Stomach (tissue), 9 donors: ENCODE results near the gene SLC35B2. TPM values are rescaled to one million over a fixed set of nuclear protein-coding genes. Genes with fewer than 3 reads are reported as not detected.
A peak's percentile ranks its signal among the peaks of the same experiment; 100 is the strongest.

ENCODE experiments used
- DNase-seq, 2 donors: peaks; one replicate each; pipeline versions ENCODE4 v3.0.0 to v3.0.0-alpha.2; 2013 to 2019
- H3K27ac ChIP-seq, 5 donors: fragments of 200-600 bp in 4 of 5; sonication (generic) in 4 of 5; one replicate each; pipeline ENCODE4 v1.5.1; 2013 to 2019; ENCODE audit warnings: mild to moderate bottlenecking in 1 of 5, moderate library complexity in 1 of 5
- H3K27me3 ChIP-seq, 3 donors: fragments of 200-600 bp; sonication (generic); one replicate each; pipeline ENCODE4 v1.5.1; 2017 to 2019; ENCODE audit warnings: mixed run types in 1 of 3
- H3K36me3 ChIP-seq, 4 donors: fragments of 200-600 bp; sonication (generic); 1 replicate in 3 of 4; 2 replicates in 1 of 4; pipeline ENCODE4 v1.5.1; 2016 to 2019
- H3K4me1 ChIP-seq, 4 donors: fragments of 200-600 bp; sonication (generic); one replicate each; pipeline ENCODE4 v1.5.1; 2016 to 2019
- H3K4me3 ChIP-seq, 4 donors: fragments of 200-600 bp; sonication (generic) in 3 of 4; one replicate each; pipeline ENCODE4 v1.5.1; 2016 to 2019; ENCODE audit warnings: mild to moderate bottlenecking in 1 of 4
- H3K9me3 ChIP-seq, 4 donors: fragments of 200-600 bp; sonication (generic); one replicate each; pipeline ENCODE4 v1.5.1; 2016 to 2019
- EP300 ChIP-seq: sonication (generic); formaldehyde crosslinking; IDR thresholded peaks from one replicate; pipeline ENCODE4 v1.6.1; 2017; ENCODE audit warnings: antibody characterized with exemption
- POLR2A ChIP-seq, 4 donors: fragments of 450-650 bp; IDR thresholded peaks; one replicate each; pipeline ENCODE4 v1.6.1; 2016; ENCODE audit warnings: antibody characterized with exemption in 4 of 4, control low read depth in 2 of 4, mild to moderate bottlenecking in 1 of 4, moderate library complexity in 1 of 4
- POLR2AphosphoS5 ChIP-seq, 3 donors: sonication (generic); formaldehyde crosslinking; IDR thresholded peaks; one replicate each; pipeline ENCODE4 v1.6.1; 2016; ENCODE audit warnings: antibody characterized with exemption in 3 of 3
- WGBS, 5 donors: extraction: QIAGEN DNeasy Blood & Tissue Kit in 3 of 5; methylation state at CpG; one replicate each; pipeline versions ENCODE4 v1.1.5 to v1.1.7; 2013 to 2018; 5-methylcytosine and 5-hydroxymethylcytosine counted together
- intact Hi-C: fragments of 100-400 bp; cut with DNase I; formaldehyde crosslinking; loops from one replicate; pipeline ENCODE4 v1.15.1; 2023; ENCODE audit warnings: low total_unique reads
- polyA plus RNA-seq, 3 donors: library from polyadenylated mRNA; stranded (reverse); fragments of 200-250 nt; gene quantifications; one replicate each; pipeline ENCODE4 v1.2.3, GENCODE V29; 2013
- total RNA-seq, 5 donors: library from RNA; depleted of rRNA; stranded (reverse); fragments of >200 nt; gene quantifications; one replicate each; pipeline versions ENCODE4 v1.1.0 to v1.2.3, GENCODE V29; 2014 to 2016
- TF ChIP-seq, protein P1 (sequence below), 7 experiments: fragments of 450-650 bp in 4 of 7; fragments of 200-600 bp in 3 of 7; sonication (generic) in 3 of 7; IDR thresholded peaks; one replicate each; pipeline ENCODE4 v1.5.1; 2016 to 2019; ENCODE audit warnings: antibody characterized with exemption in 7 of 7, control low read depth in 2 of 7, mild to moderate bottlenecking in 1 of 7
- donor health status: healthy with polysubstance abuse.
- donor health status: Bipolar disorder and iron deficiency.
- donor health status: healthy.

The SLC35B2 gene
- total and polyA plus RNA-seq, 8 donors, result 1.4 to 60.1 (median 16.9) TPM

DNA sequence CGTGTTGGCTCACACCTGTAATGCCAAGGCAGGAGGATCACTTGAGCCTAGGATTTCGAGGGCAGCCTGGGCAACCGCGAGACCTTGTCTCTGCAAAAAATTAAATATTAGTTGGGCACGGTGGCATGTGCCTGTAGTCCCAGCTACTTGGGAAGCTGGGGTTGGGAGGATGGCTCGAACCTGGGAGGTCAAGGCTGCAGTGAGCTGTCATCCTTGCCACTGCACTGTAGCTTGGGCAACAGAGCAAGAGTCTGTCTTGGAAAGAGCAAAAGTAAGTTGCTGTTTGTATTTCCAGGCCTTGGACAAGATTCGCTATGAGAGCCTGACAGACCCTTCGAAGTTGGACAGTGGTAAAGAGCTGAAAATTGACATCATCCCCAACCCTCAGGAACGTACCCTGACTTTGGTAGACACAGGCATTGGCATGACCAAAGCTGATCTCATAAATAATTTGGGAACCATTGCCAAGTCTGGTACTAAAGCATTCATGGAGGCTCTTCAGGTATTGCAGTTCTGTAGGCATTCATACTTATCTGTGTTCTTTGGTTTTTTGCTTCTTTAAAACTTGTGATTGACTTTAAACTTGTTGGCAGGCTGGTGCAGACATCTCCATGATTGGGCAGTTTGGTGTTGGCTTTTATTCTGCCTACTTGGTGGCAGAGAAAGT, 8.1 kb downstream of the SLC35B2 start:
- H3K36me3 ChIP-seq, result peaks cover 54 to 58% (median 57%) of the 10 kb centered on the region in 4 donors
- WGBS, 5 donors, result 48 to 58% (median 52%) methylated on average over 9 of the region's 9 CpGs
- no peaks in the 10 kb centered on the region for H3K9me3 ChIP-seq
- H3K27me3 ChIP-seq, result no peaks in the 10 kb centered on the region
- intact Hi-C loops, result no loop called here
- DNase-seq, result no peak
- no peak for TF ChIP-seq POLR2A (IDR thresholded peaks at IDR 0.05)
- no peak for TF ChIP-seq POLR2AphosphoS5 (IDR thresholded peaks at IDR 0.05)
- TF ChIP-seq, protein P1, sequence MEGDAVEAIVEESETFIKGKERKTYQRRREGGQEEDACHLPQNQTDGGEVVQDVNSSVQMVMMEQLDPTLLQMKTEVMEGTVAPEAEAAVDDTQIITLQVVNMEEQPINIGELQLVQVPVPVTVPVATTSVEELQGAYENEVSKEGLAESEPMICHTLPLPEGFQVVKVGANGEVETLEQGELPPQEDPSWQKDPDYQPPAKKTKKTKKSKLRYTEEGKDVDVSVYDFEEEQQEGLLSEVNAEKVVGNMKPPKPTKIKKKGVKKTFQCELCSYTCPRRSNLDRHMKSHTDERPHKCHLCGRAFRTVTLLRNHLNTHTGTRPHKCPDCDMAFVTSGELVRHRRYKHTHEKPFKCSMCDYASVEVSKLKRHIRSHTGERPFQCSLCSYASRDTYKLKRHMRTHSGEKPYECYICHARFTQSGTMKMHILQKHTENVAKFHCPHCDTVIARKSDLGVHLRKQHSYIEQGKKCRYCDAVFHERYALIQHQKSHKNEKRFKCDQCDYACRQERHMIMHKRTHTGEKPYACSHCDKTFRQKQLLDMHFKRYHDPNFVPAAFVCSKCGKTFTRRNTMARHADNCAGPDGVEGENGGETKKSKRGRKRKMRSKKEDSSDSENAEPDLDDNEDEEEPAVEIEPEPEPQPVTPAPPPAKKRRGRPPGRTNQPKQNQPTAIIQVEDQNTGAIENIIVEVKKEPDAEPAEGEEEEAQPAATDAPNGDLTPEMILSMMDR (IDR thresholded peaks at IDR 0.05), result no peak
- no peak for TF ChIP-seq EP300
- H3K27ac ChIP-seq, result peak overlapping the region; percentile 2 to 99 (median 97)
- H3K4me1 ChIP-seq, result peaks cover 38 to 73% (median 59%) of the 10 kb centered on the region in 4 donors
- peak overlapping the region in 3 of 4 donors; percentile 70 to 99 (median 93) for H3K4me3 ChIP-seq

DNA sequence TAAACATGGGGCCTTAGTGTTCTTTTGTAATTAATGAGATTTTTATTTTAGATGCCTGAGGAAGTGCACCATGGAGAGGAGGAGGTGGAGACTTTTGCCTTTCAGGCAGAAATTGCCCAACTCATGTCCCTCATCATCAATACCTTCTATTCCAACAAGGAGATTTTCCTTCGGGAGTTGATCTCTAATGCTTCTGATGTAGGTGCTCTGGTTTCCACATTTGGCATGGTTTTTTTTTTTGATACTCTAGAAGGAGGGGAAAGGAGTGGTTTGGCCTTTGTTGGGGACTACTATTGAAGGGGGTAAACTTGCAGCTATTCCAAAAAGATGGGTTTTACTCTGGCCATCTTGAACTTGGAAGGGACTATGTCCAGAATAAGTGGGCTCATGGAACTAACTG, 8.7 kb downstream of the SLC35B2 start:
- Histone ChIP-seq H3K27me3 (no peaks in the 10 kb centered on the region), H3K36me3 (peaks cover 48 to 52% (median 51%) of the 10 kb centered on the region in 4 donors), H3K27ac (peak overlapping the region in 4 of 5 donors; percentile 94 to 99 (median 98)), H3K4me1 (peaks cover 33 to 67% (median 56%) of the 10 kb centered on the region in 4 donors), H3K4me3 (peak overlapping the region; percentile 70 to 99 (median 92)), H3K9me3 (no peaks in the 10 kb centered on the region)
- intact Hi-C loops, result no loop called here
- DNase-seq, result no peak
- WGBS, 5 donors, result 9 to 20% (median 16%) methylated on average over 1 of the region's 1 CpG
- TF ChIP-seq POLR2AphosphoS5 (IDR thresholded peaks at IDR 0.05), result no peak
- no peak for TF ChIP-seq POLR2A (IDR thresholded peaks at IDR 0.05)
- TF ChIP-seq EP300, result no peak
- TF ChIP-seq, protein P1 (IDR thresholded peaks at IDR 0.05), result no peak

DNA sequence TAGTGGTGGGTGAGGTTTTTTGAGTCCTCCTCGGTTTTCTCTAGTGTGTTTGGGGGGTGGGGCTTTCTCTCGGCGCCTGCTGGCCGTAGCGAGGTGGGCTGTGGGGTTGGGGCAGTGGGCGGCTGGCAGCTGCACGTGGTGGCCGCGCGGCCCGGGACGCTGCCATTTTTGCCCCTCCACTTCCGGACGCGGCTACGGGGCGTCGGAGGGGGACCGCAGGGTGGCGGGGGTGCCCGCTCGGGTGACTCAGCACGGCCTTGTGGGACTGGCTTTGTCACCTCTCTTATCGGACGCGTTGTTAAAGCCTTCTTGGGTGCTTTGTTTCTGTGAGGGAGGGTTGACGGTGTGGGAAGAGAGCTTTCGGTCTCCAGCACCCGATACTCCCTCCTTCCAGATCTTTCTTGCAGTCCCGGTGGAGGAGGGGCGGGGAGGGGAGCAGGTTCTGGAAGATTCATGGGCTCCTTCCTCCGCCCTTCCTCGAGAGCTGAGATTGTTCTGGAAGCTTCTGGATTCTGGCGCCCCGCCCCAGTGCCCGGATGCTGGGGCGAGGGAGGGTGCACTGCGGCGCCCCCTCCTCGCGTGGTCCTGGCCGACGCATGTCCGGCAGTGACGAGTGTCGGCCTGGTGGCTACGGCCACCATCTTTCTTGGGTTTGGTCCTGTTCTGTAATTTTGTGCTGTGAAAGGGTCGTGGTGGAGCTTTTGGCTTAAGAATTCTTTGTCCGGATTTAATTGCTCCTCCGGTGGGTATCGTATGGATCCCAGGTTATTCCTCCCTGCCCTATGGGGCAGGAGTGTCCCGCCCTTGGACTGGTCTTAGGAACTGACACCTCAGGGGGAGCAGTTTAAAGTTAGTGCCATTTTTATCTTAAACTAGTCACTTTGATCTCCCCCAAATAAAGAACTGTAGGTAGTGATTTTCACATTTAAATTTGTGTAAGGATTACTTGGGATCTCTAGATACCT, 9.7 kb downstream of the SLC35B2 start:
- H3K4me3 ChIP-seq, result peak overlapping the region; percentile 70 to 99 (median 92)
- peaks cover 32 to 57% (median 48%) of the 10 kb centered on the region in 4 donors for H3K4me1 ChIP-seq
- H3K9me3 ChIP-seq, result no peaks in the 10 kb centered on the region
- 0 to 1% (median 0%) methylated on average over 37 to 52 of the region's 52 CpGs for WGBS, 5 donors
- no peaks in the 10 kb centered on the region for H3K27me3 ChIP-seq
- peak overlapping the region; percentile 94 to 99 (median 98) for H3K27ac ChIP-seq
- intact Hi-C loops, result no loop called here
- DNase-seq, result peak; percentile 80 to 91
- peaks cover 38 to 42% (median 41%) of the 10 kb centered on the region in 4 donors for H3K36me3 ChIP-seq
- TF ChIP-seq, protein P1 (IDR thresholded peaks at IDR 0.05), result no peak
- TF ChIP-seq EP300, result no peak
- peak; percentile 30 to 67 (median 54) for TF ChIP-seq POLR2AphosphoS5 (IDR thresholded peaks at IDR 0.05)

DNA sequence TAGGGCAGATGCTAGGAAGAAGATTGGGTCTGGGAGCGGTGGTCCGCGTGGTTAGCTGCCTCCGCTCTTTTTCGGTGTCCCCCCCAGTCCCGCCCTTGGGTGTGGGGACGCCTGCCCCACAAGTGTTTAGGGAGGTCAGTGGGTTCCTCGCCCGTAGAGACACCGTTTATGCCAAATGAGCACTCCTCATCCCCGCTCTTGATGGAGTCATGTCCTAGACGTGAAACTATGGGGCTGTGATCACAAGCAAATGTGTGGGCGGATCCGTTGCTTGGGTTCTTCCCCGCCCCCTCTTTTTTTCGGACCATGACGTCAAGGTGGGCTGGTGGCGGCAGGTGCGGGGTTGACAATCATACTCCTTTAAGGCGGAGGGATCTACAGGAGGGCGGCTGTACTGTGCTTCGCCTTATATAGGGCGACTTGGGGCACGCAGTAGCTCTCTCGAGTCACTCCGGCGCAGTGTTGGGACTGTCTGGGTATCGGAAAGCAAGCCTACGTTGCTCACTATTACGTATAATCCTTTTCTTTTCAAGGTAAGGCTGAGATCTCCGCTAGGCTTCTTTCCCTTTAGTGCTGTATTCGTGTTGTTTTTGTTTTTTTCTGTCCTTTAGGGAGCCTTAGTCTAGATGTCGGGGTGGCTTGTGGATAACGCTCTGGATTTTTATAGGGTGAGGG, 10.5 kb downstream of the SLC35B2 start, which contains the start of gene HSP90AB1:
TSS of gene HSP90AB1 (plus strand) at position 439 of the 675 bp plus-strand sequence. CDS start 1,529 bp downstream, outside the sequence.
- Histone ChIP-seq H3K9me3 (no peaks in the 10 kb centered on the region), H3K4me1 (peaks cover 28 to 49% (median 41%) of the 10 kb centered on the region in 4 donors), H3K4me3 (peak within 1 kb of the TSS; percentile 70 to 99 (median 92)), H3K27me3 (no peaks in the 10 kb centered on the region), H3K36me3 (peaks cover 30 to 34% (median 33%) of the 10 kb centered on the region in 4 donors), H3K27ac (peak within 1 kb of the TSS; percentile 94 to 99 (median 98))
- intact Hi-C loops, result no loop called here
- WGBS, 5 donors, result 0% methylated on average over 30 to 34 of the region's 34 CpGs
- TF ChIP-seq, protein P1 (IDR thresholded peaks at IDR 0.05), result no peak
- TF ChIP-seq POLR2A (IDR thresholded peaks at IDR 0.05) (peak in 2 of 4 donors; percentile 90 to 98), EP300 (no peak), POLR2AphosphoS5 (IDR thresholded peaks at IDR 0.05) (peak; percentile 97 to 100 (median 100))
- peak; percentile 98 for DNase-seq
